NCI-H1694 (cell line): ENCODE measurements around the gene NTNG2.

Experiments used
- DNase-seq: peaks from one replicate; lab custom pipeline; 2025; lab: John Stamatoyannopoulos, UW

The NTNG2 gene

GRCh38 chr9:132204883-132205282 lies 43.0 kb downstream of the NTNG2 start:
- no peak for DNase-seq

GRCh38 chr9:132207215-132207614 lies 45.4 kb downstream of the NTNG2 start:
- DNase-seq = no peak

DNA sequence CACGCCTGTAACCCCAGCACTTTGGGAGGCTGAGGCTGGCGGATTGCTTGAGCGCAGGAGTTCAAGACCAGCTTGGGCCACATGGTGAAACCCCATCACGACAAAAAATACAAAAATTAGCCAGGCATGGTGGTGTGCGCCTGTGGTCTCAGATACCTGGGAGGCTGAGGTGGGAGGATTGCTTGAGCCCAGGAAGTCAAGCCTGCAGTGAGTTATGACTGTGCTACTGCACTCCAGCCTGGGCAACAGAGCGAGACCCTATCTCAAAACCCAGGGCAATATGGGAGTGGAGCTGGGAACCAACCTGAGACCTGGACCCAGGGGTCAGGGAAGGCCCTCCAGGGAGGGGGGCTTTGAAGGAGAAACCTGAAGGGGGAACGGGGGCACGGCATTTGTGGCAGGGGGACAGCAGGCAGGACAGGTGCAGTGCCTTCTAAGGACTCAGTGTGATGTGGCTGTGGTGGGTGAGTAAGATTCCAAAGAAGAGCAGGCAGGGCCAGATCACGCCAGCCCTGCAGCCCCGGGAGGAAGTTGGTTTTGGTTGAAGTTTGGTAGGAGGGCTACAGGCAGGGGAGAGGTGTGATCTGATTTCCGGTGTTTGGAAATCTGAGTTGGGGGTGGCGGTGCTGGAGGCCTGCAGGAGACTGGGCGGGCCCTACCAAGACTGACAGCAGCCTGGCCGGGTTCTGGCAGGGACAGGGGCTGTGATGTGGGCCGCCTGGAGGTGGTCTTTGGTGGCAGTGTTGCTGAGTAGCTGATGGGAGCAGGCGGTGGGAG lies 46.2 kb downstream of the NTNG2 start:
- no peak for DNase-seq

- DNase-seq = no peak
These were observed 47.4 kb downstream of the NTNG2 start for GRCh38 chr9:132209228-132209627.

GRCh38 chr9:132210472-132211145 lies 48.8 kb downstream of the NTNG2 start:
- DNase-seq = no peak

DNA sequence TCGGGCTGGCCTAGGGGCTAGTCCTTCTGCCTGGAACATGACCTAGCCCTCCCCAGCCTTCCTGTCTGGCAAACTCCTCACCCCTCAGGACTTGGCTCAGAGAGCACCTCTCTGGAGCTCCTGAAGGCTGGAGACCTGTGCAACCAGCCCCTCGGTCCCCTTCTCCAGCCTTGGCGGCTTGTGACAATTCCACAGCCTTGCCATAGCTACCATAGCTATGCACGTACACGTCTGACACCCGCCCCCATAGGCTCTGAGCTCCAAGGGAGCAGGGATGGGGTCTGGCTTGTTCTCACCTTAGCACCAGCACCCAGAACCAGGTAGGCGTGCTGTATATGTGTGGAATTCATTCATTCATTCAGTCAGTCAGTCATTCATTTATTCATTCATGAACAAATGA lies 49.7 kb downstream of the NTNG2 start:
- no peak for DNase-seq

DNA sequence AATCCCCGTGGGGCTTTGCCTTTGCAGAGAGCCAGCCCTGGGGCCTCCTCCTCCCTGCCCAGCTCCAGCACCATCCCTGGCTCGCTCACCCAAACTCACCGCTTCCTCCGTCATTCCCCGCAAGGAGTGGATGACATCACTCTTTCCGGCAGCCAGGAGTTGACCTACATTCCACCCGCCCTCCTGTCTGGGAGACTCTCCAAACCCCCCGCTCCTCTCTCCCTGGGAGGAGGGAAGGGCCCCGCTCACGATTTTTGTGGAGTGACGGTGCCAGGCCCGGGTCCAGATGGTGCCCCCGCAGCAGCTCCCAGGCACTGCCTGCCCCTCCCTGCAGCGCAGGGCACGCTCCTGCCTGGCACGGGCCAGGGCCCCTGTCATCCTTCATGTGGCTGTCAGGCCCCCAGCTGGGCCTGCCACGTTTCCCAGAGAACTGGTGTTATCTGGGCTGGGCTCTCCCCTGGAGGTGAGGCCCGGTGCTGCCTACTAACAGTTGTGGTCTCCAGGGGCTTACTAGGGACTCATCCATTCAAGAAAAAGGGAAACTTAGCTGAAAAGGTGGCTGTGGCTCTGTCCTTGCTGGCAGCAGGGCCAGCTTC lies 52.3 kb downstream of the NTNG2 start:
- peak; percentile 92 for DNase-seq

- no peak for DNase-seq
These were observed 55.2 kb downstream of the NTNG2 start for GRCh38 chr9:132216861-132217619.

DNA sequence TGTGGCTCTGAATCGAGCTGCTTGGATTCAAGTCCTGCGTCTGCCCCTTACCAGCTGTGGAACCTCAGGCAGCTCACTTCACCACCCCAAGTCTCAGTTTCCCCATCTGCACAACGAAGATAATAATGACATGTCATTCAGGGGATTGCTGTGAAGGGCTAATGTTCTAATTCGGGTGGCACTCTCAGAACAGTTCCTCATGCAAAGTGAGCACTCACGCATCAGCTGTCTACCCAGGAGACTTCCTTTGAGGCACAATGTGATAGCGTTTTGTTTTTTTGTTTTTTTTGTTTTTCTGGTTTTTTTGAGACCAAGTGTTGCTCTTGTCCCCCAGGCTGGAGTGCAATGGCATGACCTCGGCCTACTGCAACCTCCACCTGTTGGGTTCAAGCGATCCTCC lies 56.4 kb downstream of the NTNG2 start:
- DNase-seq = no peak

DNA sequence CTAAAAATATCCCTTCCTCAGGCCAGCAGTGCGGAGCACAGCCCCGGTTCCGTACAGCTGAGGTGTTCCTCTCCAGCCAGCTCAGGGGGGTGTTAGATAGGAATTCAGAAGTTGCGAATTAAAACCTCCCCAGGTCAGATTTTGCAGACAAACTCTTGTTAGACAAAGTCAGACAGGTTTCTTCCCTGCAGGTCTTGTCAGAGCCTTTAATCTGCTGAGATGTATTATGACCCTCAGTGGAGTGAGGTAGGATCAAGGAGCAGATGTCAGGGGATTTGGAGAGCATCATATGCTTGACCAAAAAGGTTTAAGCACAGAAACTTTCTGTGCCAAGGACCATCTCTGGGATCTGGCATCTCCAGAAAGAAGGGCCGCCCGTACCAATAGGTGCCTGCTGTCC lies 60.1 kb downstream of the NTNG2 start:
- DNase-seq = no peak

- DNase-seq = no peak
These were observed 62.8 kb downstream of the NTNG2 start for GRCh38 chr9:132224645-132225044.

- DNase-seq = no peak
These were observed 64.9 kb downstream of the NTNG2 start for GRCh38 chr9:132226571-132227430.

GRCh38 chr9:132228062-132228461 lies 66.2 kb downstream of the NTNG2 start:
- no peak for DNase-seq

GRCh38 chr9:132230605-132231004 lies 68.7 kb downstream of the NTNG2 start:
- DNase-seq = peak; percentile 39

DNA sequence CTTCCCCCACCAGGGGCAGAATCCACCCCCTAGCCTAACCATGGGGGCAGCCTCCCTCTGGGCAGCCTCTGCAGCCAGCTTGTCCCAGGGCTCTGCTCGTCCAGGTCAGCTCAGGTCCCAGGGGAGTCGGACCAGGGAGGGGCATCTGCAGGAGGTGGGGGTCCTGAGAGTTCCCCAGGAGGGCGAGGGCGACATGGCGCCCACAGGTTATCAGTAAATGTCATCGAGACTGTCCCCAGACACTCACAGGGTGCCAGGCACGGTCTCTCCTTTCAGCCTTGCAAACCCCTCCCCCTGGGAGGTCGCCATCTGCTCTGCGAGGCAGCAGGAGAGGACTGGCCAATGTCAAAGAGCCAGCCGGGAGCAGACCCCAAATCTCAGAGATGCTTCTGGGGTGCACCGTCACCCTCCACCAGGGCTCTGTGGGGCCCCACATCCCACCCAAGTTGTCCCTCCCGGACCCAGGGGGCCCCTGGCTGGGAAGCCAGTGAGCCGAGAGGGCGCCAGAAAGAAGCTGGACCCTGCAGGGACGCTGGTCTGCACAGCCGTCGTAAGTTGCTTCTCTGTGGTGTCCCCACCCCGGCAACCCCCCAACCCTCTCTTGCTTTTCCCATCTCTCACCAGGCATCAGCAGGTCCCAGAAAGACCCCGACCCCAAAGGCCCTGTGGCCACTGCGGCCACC lies 69.3 kb downstream of the NTNG2 start:
- DNase-seq = peak; percentile 26

DNA sequence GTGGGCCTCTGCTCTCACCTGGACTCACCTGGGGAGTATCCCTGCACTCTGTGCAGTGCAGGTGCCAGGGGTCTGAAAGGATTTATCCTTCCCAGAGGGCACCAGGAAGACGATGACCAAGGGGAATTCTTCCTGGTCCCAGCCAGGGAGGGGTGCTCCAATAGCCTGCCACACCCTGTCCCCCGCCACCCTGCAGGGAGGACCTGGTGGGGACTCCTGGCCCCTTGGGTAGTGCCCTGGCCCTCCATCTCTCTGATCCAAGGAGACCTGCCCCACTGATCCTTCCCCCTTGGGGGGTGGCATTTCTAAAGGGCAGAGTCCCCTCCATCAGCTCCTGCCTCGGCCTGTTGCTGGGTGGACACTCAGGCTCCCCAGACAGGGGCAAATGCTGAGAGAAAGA lies 70.7 kb downstream of the NTNG2 start:
- DNase-seq = no peak

- DNase-seq = no peak
These were observed 71.3 kb downstream of the NTNG2 start for GRCh38 chr9:132233138-132233537.

DNA sequence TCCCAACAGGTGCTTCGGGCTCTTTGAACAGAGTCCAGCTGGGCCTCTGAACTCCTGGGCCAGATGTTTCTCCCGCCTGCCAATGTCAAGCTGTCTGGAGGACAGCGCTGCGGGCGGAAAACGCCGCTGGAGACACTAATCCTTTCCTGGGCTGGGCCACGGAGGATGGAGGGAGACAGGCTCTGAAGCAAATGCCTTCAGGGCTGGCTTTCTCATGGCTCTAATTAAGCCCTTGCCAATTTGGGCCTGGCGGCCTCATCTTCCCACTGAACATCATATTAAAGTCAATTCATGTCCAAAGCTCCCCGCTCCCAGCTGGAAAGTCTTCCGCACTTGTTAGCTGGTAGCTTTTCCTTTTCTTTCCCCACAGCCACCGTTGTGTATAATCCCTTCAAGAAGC lies 72.7 kb downstream of the NTNG2 start:
- no peak for DNase-seq

DNA sequence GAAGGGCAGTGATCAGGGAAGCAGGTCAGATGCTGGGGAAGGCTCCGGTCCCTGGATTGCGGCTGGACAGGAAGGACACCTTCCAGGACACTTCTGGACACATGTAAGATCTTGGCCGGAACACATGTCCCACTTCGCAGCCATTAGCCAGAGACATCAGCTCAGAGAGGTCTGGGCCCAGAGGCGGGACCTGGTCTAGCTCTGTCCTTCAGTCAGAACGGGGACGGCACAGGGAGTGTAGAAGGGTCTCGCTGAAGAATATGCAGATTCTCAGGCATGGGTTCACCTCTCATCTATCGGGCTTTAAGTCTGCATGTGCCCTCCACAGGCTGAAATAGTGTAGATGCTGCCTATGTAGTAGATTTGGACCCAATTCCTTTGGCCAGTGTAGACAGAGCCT lies 73.3 kb downstream of the NTNG2 start:
- no peak for DNase-seq

GRCh38 chr9:132235894-132236661 lies 74.2 kb downstream of the NTNG2 start:
- peak; percentile 60 for DNase-seq
